ENCODE measurements around the gene PLOD2.

The PLOD2 gene

GRCh38 chr3:146165877-146166276 lies 4.9 kb upstream of the PLOD2 start:
- DNase-seq = no peak

GRCh38 chr3:146164971-146165769 lies 4.2 kb upstream of the PLOD2 start:
- no peak for DNase-seq

- no peak for DNase-seq
These were observed 3.5 kb upstream of the PLOD2 start for GRCh38 chr3:146164506-146164905.

- no peak for DNase-seq
These were observed 3.1 kb upstream of the PLOD2 start for GRCh38 chr3:146164071-146164470.

- no peak for DNase-seq
These were observed 2.6 kb upstream of the PLOD2 start for GRCh38 chr3:146163584-146163983.

- DNase-seq = no peak
These were observed 1.6 kb upstream of the PLOD2 start for GRCh38 chr3:146162561-146162960.

GRCh38 chr3:146161663-146162002 lies 649 bp upstream of the PLOD2 start:
- DNase-seq = no peak

GRCh38 chr3:146160321-146160963 lies 542 bp downstream of the PLOD2 start:
- DNase-seq = peak; percentile 21

GRCh38 chr3:146159616-146160320 lies 1.2 kb downstream of the PLOD2 start:
- no peak for DNase-seq

- DNase-seq = no peak
These were observed 1.9 kb downstream of the PLOD2 start for GRCh38 chr3:146159037-146159436.

GRCh38 chr3:146157325-146158060 lies 3.5 kb downstream of the PLOD2 start:
- DNase-seq = no peak

- no peak for DNase-seq
These were observed 4.2 kb downstream of the PLOD2 start for GRCh38 chr3:146156666-146157314.

- no peak for DNase-seq
These were observed 4.9 kb downstream of the PLOD2 start for GRCh38 chr3:146156095-146156494.

- no peak for DNase-seq
These were observed 6.0 kb downstream of the PLOD2 start for GRCh38 chr3:146154995-146155394.

- no peak for DNase-seq
These were observed 6.7 kb downstream of the PLOD2 start for GRCh38 chr3:146154316-146154715.

GRCh38 chr3:146153429-146153828 lies 7.6 kb downstream of the PLOD2 start:
- DNase-seq = no peak

- DNase-seq = no peak
These were observed 8.2 kb downstream of the PLOD2 start for GRCh38 chr3:146152834-146153233.

- DNase-seq = no peak
These were observed 12.5 kb downstream of the PLOD2 start for GRCh38 chr3:146148468-146148931.

- DNase-seq = no peak
These were observed 15.3 kb downstream of the PLOD2 start for GRCh38 chr3:146145642-146146041.

GRCh38 chr3:146142757-146143156 lies 18.2 kb downstream of the PLOD2 start:
- DNase-seq = no peak

- DNase-seq = no peak
These were observed 21.3 kb downstream of the PLOD2 start for GRCh38 chr3:146139586-146140110.

GRCh38 chr3:146138902-146139301 lies 22.1 kb downstream of the PLOD2 start:
- no peak for DNase-seq
